Keratinocyte (primary cell): Measurements from ENCODE around the gene CBR3. TPM values are rescaled to one million over a fixed set of nuclear protein-coding genes. Genes with fewer than 3 reads are reported as not detected.

Source experiments
- DNase-seq: peaks from one replicate; pipeline ENCODE4 v3.0.0-alpha.2; 2011; ENCODE audit warnings: low read depth, missing footprints, low spot score
- FAIRE-seq: peaks from 2 replicates; lab custom pipeline; 2011; peaks lifted over from hg19 to GRCh38; lab: Jason Lieb, UNC
- H2AFZ ChIP-seq: 2 replicates; pipeline ENCODE4 v1.6.0; 2012; ENCODE audit warnings: low read length, control low read depth, inconsistent platforms; ENCODE audit not compliant: control insufficient read depth
- H3K27ac ChIP-seq: 2 replicates; pipeline ENCODE4 v1.5.1; 2011; ENCODE audit warnings: low read length; ENCODE audit not compliant: control insufficient read depth, insufficient read depth
- H3K27me3 ChIP-seq: 3 replicates; pipeline ENCODE4 v1.6.0; 2011; ENCODE audit warnings: low read length; ENCODE audit not compliant: control insufficient read depth, insufficient read depth; ENCODE audit errors: extremely low read depth
- H3K36me3 ChIP-seq, 2 experiments: 2 replicates in 1 of 2; 3 replicates in 1 of 2; pipeline ENCODE4 v1.5.1; 2011; ENCODE audit warnings: low read length in 2 of 2, mild to moderate bottlenecking in 1 of 2; ENCODE audit not compliant: control insufficient read depth in 2 of 2, insufficient read depth in 2 of 2; ENCODE audit errors: extremely low read depth in 1 of 2
- H3K4me1 ChIP-seq: 3 replicates; pipeline ENCODE4 v1.5.1; 2011; ENCODE audit warnings: low read length; ENCODE audit not compliant: control insufficient read depth, insufficient read depth; ENCODE audit errors: extremely low read depth
- H3K4me2 ChIP-seq: 3 replicates; pipeline ENCODE4 v1.6.0; 2011; ENCODE audit warnings: low read depth, low read length; ENCODE audit not compliant: control insufficient read depth, insufficient read depth; ENCODE audit errors: extremely low read depth
- H3K4me3 ChIP-seq, 3 experiments: fragments of 200-600 bp in 1 of 3; sonication (generic) in 1 of 3; 2 replicates in 2 of 3; 3 replicates in 1 of 3; pipeline ENCODE4 v1.5.1; 2011 to 2016; ENCODE audit warnings: low read length in 3 of 3, mild to moderate bottlenecking in 3 of 3, control low read depth in 2 of 3, inconsistent platforms in 1 of 3, low read depth in 1 of 3, mixed read lengths in 1 of 3, mixed run types in 1 of 3, moderate library complexity in 1 of 3; ENCODE audit not compliant: control insufficient read depth in 2 of 3, insufficient read depth in 2 of 3; ENCODE audit errors: extremely low read depth in 1 of 3
- H3K79me2 ChIP-seq: 2 replicates; pipeline ENCODE4 v1.6.0; 2012; ENCODE audit warnings: low read length; ENCODE audit not compliant: control insufficient read depth, insufficient read depth
- H3K9ac ChIP-seq: 3 replicates; pipeline ENCODE4 v1.6.0; 2011; ENCODE audit warnings: low read length; ENCODE audit not compliant: control insufficient read depth, insufficient read depth; ENCODE audit errors: extremely low read depth
- H3K9me1 ChIP-seq: 3 replicates; pipeline ENCODE4 v1.6.0; 2011; ENCODE audit warnings: low read length; ENCODE audit not compliant: control insufficient read depth, insufficient read depth; ENCODE audit errors: extremely low read depth
- H3K9me3 ChIP-seq: 2 replicates; pipeline ENCODE4 v1.5.1; 2012; ENCODE audit warnings: low read depth, low read length; ENCODE audit not compliant: control insufficient read depth
- H4K20me1 ChIP-seq: 3 replicates; pipeline ENCODE4 v1.6.0; 2011; ENCODE audit warnings: low read length; ENCODE audit not compliant: control insufficient read depth, insufficient read depth; ENCODE audit errors: extremely low read depth
- EZH2 ChIP-seq: IDR thresholded peaks from one replicate; pipeline ENCODE4 v1.6.1; 2012; ENCODE audit warnings: inconsistent platforms, mild to moderate bottlenecking, low read length, moderate library complexity
- dilution Hi-C: fragments of 300-500 bp; cut with MboI; formaldehyde crosslinking; loops from one replicate; pipeline ENCODE4 v1.7.0; 2020; ENCODE audit warnings: low sequenced_read_pairs; ENCODE audit not compliant: extremely low pct_ligation_motif_present
- polyA plus RNA-seq, 5 experiments: library from polyadenylated mRNA; depleted of rRNA in 3 of 5; stranded (reverse) in 3 of 5; stranded (forward) in 1 of 5; unstranded in 1 of 5; fragments of >200 nt; gene quantifications; 1 replicate in 1 of 5; 2 replicates in 3 of 5; 3 replicates in 1 of 5; pipeline versions ENCODE4 v1.2.1 to v1.2.3, GENCODE V29; 2011 to 2012; ENCODE audit warnings: missing spikeins in 2 of 5, low read depth in 1 of 5, low replicate concordance in 1 of 5
- TF ChIP-seq, protein P1 (sequence below), 3 experiments: IDR thresholded peaks in 1 of 3; conservative IDR thresholded peaks in 1 of 3; optimal IDR thresholded peaks in 1 of 3; 2 replicates in 2 of 3; 3 replicates in 1 of 3; pipeline versions ENCODE3 to v1.5.1; 2011; ENCODE audit warnings: low read length in 3 of 3, mild to moderate bottlenecking in 3 of 3, moderate library complexity in 2 of 3, control low read depth in 1 of 3, inconsistent platforms in 1 of 3; ENCODE audit not compliant: insufficient read depth in 2 of 3; ENCODE audit errors: extremely low read depth in 1 of 3

CBR3 gene
- polyA plus RNA-seq, 1 donor (not counting 4 experiments of a cell fraction or from before 2014, with no cell fraction given) = 1.3 TPM

DNA sequence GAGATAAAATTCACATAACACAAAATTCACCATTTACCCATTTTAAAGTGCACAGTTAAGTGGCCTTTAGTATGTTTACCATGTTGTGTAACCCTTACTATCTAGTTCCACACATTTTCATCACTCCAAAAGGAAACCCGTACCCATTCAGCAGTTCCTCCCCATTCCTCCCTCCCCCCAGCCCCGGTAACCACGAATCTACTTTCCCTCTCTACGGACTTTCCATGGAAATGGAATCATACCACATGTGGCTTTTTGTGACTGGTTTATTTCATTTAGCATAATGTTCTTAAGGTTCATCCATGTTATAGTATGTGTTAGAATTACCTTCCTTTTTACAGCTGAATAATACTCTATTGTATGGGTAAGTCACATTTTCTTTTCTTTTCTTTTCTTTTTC is 32.7 kb downstream of the CBR3 start:
- no peaks in the 10 kb centered on the region for H3K9me1 ChIP-seq
- no peak overlapping the region for H2AFZ ChIP-seq
- no peak overlapping the region for H3K9ac ChIP-seq
- H3K27ac ChIP-seq = no peak overlapping the region
- no peak overlapping the region for H3K4me3 ChIP-seq
- no peaks in the 10 kb centered on the region for H3K4me1 ChIP-seq
- dilution Hi-C loops = no loop called here
- DNase-seq = no peak
- no peaks in the 10 kb centered on the region for H3K9me3 ChIP-seq
- no peak overlapping the region for H3K4me2 ChIP-seq
- H3K27me3 ChIP-seq = no peaks in the 10 kb centered on the region
- H4K20me1 ChIP-seq = no peaks in the 10 kb centered on the region
- TF ChIP-seq EZH2 = no peak
- TF ChIP-seq, protein P1, sequence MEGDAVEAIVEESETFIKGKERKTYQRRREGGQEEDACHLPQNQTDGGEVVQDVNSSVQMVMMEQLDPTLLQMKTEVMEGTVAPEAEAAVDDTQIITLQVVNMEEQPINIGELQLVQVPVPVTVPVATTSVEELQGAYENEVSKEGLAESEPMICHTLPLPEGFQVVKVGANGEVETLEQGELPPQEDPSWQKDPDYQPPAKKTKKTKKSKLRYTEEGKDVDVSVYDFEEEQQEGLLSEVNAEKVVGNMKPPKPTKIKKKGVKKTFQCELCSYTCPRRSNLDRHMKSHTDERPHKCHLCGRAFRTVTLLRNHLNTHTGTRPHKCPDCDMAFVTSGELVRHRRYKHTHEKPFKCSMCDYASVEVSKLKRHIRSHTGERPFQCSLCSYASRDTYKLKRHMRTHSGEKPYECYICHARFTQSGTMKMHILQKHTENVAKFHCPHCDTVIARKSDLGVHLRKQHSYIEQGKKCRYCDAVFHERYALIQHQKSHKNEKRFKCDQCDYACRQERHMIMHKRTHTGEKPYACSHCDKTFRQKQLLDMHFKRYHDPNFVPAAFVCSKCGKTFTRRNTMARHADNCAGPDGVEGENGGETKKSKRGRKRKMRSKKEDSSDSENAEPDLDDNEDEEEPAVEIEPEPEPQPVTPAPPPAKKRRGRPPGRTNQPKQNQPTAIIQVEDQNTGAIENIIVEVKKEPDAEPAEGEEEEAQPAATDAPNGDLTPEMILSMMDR (optimal IDR thresholded peaks at IDR 0.05 in 1 of 3, IDR thresholded peaks at IDR 0.05 in 1 of 3, conservative IDR thresholded peaks at IDR 0.05 in 1 of 3; ENCODE audit: extremely low read depth in 1 of 3, insufficient read depth in 2 of 3, low read length in 3 of 3) = no peak
- peaks cover 0 to 1% of the 10 kb centered on the region in 2 experiments for H3K36me3 ChIP-seq
- no peaks in the 10 kb centered on the region for H3K79me2 ChIP-seq
- no peak for FAIRE-seq

DNA sequence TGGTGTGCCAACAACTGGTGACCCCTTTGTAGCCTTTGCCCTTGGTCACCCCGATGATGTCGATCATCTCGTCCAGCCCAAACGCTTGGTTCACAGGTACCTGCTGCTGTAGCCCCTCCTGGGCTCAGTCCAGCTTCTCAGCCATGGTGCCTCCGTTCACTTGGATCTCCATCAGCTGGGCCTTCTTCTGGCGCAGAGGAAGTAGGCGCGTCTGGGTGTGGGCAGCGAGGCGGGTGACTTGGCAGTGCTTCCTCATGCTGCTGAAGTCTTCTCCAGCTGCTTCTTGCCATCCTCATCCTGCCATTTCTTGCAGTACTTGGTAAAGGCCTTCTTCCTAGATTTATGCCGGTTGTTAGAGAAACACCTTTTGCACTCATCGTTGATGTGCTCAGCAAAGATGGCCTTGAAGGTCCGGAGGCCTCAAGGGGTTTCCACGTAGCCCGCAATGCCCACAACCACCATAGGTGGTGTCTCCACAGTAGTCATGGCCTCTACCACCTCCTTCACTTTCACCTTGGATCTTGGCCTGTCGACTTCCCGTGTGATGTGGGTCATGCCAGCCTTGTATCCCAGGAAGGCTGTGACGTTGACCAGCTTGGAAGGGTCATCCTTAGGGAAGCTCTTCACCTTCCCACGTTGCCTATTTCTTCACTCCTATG is 34.7 kb downstream of the CBR3 start:
- Histone ChIP-seq H2AFZ (no peak overlapping the region), H4K20me1 (no peaks in the 10 kb centered on the region), H3K36me3 (peaks cover 0 to 1% of the 10 kb centered on the region in 2 experiments), H3K4me1 (no peaks in the 10 kb centered on the region), H3K27me3 (no peaks in the 10 kb centered on the region), H3K79me2 (no peaks in the 10 kb centered on the region), H3K9ac (no peak overlapping the region), H3K4me2 (no peak overlapping the region), H3K27ac (no peak overlapping the region), H3K9me3 (no peaks in the 10 kb centered on the region), H3K4me3 (no peak overlapping the region), H3K9me1 (no peaks in the 10 kb centered on the region)
- no peak for DNase-seq
- dilution Hi-C loops = no loop called here
- no peak for TF ChIP-seq EZH2
- TF ChIP-seq, protein P1 (optimal IDR thresholded peaks at IDR 0.05 in 1 of 3, IDR thresholded peaks at IDR 0.05 in 1 of 3, conservative IDR thresholded peaks at IDR 0.05 in 1 of 3; ENCODE audit: extremely low read depth in 1 of 3, insufficient read depth in 2 of 3, low read length in 3 of 3) = no peak
- no peak for FAIRE-seq
